Embryonic facial prominence (tissue), 1 donor: ENCODE data around the gene EGFLAM.

ENCODE experiments used
- DNase-seq: peaks from one replicate; pipeline ENCODE4 v3.0.0-alpha.2; 2016; ENCODE audit errors: extremely low spot score

Gene EGFLAM

DNA sequence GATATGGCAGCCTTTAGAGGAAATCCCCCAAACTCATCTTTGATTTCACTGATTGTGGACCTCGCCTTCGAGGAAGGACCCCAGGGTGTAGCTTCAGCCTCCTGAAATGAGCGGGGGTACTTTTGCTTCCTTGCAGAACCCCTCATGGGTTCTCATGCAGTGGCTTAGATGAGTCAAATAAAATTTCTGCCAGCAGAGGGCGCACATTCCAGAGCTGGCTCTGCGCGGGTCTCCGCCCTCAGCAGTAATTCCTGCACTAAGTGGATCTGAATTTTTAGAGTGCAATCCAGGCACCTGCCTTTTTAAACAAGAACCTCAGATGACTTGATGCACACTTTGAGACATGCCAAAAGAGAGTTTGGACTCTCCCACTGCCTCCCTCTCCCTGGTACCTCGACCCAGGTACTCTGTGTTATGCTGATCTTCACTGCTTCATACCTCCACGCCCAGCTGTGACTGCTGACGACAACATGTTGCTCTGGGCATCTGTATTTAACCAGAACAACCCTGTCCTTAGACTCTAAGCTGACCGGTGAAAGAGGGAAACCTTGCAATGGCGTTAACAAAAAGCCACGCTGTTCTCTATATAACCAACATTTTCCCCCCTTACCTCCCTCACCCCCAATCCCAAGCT lies 7.3 kb downstream of the EGFLAM start:
- DNase-seq, result no peak

DNA sequence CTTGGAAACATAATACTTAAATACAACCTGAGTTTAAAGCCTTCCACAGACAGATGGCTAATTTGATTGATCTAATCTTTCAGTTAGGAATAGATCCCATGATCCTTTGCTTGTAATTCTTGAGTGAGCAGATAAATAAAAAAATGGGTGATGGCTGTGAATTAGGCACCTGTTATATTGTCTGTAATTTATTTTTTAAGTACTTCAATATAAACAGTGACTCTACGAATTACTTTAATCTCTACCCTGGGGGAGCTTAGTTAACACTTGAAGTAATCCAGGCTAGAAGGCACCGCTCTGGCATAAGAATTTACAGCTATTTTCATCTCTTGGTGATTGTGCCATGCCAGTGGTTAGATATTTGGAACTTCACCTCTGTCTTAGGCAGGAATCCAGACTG lies 9.0 kb downstream of the EGFLAM start:
- no peak for DNase-seq

DNA sequence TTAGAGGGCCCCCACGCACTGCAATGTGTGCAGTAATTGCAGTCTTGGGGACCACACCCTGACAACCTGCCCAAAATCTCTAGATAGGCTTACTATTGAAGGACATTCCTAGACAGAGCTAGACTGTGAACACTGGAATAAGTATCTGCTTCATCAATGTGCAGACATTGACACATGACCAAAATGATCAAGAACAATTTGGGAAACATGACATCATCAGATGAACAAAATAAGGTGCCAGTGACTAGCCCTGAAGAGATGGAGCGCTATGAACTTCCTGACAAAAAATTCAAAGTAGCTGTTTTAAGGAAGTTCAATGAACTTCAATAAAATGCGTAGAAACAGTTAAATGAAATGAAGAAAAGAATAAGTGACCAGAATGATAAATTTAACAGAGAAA lies 15.3 kb downstream of the EGFLAM start:
- no peak for DNase-seq

DNA sequence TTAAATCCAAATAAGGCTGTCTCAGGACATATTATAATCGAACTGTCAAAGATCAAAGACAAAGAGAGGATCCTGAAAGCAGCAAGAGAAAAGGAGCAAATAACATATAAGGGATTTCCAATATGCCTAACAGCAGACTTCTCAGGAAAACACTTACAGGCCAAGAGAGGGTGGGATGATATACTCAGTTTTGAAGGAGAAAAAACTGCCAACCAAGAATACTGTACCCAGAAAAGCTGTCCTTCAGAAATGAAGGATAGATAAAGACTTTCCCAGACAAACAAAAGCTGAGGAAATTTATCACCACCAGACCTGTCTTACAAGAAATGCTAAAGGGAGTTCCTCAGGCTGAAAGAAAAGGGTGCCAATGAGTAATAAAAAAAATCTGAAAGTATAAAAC lies 16.0 kb downstream of the EGFLAM start:
- no peak for DNase-seq

DNA sequence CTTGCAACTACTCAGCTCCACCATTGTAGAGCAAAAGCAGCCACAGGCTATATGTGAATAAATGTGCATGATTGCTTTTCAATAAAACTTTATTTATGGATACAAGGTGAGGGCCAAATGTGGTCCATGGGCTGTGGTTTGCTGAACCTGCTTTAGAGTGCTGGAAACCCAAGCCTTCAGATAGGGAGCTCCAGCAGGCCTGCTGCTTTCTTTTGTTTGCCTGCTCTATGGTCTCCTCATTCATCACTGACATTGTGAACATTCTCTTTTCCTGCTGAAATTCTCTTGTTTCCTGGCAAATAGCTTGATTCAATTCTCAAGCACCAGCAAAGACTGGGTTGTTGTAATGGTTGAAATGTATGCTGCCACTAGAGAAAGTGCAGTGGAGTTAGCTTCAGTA lies 26.0 kb downstream of the EGFLAM start:
- DNase-seq, result no peak

DNA sequence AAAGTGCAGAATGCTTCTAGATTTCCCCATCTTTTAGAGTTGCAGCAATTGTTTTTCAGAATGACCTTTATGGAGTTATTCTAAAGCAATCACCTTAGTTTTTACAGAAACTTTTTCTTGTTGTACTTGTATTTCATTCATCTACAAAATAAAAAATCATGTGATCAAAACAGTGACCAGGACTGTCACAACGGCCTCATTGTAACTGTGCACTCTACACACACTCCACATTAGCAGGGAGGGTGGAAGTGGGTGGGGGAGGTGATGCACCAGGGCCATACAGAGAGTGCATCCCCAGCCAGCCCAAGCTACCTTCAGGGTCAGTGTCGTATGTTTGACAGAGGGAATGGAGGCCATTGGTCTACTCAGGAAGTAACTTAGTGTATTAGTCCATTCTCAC lies 26.9 kb downstream of the EGFLAM start:
- no peak for DNase-seq

DNA sequence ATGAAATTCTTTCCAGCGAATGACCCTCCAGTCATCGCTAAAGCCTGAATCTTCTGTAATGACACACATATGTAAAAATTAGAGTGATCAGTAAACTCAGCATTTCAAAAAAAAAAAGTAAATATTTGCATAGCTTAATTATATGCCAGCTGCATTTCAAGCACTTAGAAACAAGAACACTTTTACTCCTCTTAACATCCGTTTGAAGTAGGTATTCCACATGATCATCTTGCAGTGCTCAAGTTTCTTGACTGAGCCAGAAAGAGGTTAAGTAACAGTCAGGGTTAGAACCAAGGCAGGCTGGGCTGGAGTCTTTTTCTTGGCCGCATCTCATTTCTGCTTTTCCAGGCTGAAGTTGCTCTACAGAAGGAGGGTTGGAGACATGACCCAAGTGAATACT lies 27.6 kb downstream of the EGFLAM start:
- no peak for DNase-seq

DNA sequence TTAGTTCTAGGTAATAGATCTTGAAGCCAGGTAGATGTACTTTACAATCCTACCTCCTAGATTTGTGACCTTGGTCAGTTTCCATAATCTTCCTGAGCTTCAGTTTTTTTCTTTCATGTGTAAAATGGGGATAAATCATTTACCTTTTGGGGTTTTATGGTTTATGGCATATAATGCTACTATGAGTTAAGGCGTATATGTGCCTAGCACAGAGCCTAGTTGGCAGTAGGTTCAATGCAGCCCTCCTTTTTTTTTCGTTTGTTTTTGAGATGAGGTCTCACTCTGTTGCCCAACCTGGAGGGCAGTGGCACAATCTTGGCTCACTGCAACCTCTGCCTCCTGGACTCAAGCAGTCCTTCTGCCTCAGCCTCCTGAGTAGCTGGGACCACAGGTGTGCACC lies 28.8 kb downstream of the EGFLAM start:
- DNase-seq, result no peak

DNA sequence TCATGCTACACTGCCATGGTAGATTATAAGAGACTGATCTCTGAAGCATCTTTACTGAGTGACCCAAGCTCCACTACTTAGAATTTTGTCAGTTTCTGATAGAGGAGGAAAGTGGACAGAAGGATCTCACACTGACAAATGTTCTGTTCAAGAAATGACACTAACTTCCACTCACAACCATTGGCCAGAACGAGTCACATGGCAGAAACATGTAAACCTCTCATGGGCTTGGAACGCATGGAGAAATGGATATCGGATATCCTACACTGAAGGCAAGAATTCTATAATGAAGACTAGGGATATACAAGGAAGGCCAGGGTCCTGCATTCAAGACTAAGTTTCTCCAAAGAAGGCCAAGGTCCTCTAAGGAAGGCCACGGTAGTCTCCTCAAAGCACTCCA lies 31.1 kb downstream of the EGFLAM start:
- DNase-seq, result no peak

DNA sequence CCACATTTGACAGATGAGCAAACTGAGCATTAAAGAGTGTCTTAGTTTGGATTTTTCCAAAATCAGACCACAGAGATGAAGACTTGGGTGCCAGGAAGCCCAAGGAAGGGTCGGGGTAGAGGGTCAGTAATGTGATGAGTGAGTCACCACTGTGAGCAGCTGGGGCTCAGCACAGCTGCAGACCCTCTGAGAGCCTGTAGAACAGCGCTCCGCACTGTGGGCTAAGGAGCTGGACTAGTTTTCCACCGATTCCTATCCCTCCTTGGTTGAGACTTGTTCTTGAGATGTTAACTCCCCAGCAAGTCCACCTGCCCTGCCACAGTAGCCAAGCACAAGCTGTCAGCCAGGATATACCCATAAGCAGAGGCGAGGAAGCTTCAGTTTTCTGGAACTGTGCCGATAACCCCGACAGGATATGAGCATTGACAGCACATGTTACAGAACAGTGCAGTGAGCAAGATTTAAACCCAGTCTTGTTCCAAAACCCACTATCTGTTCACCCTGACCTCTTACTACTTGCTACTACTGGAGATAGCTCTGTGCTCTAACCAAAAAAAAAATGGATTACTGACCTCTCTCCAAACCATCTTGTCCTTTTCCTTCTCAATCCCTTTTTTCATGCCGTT lies 31.8 kb downstream of the EGFLAM start:
- DNase-seq, result no peak

DNA sequence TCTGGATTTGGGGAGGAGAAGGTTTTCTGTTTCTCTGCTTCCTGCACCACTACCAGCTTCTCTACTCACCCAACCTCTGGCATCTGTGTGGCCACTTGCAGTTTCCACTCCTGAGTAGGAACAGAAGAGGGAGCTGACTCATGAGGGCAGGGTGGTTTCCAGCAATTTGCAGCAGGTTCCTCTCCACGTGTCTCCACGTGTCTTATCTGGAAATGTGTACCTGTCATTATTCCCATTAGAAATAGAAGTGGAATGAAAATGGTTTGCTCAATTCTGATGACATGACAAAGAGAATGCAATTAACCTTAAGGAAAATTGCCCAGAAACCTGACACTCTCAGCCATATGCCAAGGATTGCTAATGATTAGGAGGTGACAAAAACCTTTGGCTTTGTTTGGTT lies 33.0 kb downstream of the EGFLAM start:
- DNase-seq, result no peak

DNA sequence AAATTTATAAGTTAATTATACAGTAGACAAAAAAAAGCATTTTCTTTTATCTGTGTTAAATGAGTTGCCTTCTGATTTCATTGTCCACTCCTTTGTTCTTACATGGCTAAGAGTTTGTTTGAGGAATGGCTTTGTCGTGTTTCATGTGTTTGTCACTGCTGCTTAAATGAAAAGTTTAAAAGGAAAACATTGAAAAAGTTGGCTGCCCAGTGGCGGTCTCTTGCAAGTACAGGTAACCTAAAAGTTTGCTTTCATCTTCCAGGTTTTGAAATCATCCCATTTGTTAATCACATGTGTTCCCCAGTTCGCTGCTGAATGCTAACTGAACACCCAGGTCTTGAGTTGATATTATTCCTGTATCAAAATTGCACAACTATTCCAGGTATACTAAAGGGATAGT lies 33.9 kb downstream of the EGFLAM start:
- DNase-seq, result no peak

DNA sequence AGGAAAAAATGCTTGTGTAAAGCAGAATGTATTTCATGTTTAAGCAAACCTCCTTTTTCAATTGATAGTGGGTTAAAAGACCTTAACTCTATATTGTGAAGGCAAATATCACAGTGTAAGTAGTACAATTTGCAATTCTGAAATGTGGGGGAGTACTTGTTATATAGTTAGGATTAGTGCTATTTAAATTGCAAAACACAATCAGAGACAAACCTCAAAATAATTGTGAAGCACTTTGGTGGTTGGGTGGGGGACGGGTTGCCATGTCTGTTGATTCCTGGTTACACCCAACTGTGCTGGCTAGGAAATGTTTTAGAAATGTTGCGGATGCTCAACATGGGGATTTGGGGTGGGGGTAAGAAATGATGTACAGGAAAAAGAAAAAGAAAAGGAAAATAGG lies 37.4 kb downstream of the EGFLAM start:
- no peak for DNase-seq

DNA sequence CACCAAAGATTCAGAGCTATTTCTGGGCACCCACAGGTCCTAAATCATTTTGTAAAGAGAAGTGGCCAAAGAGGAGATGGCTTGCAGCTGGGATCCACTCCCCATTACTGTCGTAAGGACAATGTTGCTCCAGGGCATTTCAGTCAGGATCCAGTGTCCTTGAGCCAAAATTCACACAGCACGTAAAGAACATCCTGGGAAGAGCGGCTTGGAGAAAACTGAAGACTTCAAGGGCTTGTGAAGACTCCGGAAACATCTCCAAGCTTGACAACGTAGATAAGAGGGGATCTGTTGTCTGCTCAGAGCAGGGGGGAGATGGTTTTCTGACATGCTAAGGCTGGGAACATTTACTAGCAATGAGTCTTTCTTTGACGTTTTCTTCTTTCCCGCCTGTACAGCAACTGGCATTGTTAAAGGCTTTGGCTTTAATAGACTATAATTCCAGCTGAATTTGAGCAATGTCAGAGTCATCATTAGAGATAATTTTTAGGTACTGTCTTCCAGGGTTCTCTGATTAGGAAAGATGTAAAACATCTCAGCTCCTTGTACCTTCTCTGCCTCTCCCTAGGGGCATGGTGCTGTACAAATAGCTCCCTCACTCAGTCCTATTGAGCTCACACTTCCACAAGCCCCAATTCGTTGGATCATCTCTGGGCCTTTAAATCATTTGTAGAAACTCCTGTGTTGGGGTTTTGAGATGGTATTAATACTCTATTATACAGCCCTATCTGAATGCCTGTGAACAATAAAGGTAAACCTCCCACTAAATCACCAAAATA lies 39.7 kb downstream of the EGFLAM start:
- no peak for DNase-seq

DNA sequence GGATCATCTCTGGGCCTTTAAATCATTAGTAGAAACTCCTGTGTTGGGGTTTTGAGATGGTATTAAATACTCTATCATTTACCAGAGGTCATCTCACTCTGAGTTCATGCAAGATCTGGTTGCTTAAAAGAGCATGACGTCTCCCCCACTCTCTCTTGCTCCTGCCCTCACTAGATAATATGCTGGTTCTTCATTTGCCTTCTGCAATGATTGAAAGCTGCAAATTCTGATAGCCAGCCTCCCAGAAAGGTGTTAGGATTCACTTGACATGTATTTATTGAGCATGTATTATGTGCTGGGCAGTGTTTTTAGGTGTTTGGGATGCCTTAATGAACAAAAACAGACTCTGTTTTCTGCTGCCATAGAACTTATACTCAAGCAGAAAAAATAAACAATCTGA lies 41.2 kb downstream of the EGFLAM start:
- DNase-seq, result no peak

DNA sequence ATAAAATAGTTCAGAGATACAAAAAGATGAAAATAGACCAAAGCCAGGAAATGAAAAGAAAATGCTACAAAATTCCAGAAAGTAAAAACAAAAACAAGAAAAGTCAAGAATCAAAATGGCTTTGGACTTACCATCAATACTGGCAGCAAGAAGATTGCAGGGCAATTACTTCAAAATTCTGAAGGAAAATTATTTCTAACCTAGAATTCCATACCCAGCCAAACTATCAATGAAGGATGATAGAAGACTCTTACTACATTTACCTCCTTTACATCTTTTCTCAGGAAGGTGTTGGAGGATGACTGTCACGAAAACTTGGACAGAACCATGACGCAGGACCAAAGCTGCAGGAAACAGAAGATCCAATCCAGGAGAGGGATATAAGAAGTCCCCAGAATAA lies 46.8 kb downstream of the EGFLAM start:
- no peak for DNase-seq

DNA sequence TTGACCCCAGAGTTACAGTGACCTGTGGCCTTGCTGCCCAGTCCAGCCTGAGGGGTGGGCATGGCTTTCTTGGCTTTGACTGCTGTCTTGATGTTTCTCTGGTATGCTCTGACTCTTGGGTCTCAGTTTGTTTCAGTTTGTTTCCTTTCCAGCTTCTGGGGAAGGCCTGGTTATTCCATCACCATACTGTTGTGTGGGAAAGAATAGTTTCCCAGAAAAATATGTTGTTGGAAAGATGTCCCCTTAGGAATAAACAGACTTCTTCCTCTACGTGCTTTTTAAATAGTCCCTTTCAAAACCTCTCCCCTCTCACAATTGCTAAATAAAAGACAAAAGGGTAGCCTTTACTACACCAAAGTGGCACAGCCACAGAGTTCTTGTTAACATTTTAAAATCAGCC lies 49.5 kb downstream of the EGFLAM start:
- no peak for DNase-seq

DNA sequence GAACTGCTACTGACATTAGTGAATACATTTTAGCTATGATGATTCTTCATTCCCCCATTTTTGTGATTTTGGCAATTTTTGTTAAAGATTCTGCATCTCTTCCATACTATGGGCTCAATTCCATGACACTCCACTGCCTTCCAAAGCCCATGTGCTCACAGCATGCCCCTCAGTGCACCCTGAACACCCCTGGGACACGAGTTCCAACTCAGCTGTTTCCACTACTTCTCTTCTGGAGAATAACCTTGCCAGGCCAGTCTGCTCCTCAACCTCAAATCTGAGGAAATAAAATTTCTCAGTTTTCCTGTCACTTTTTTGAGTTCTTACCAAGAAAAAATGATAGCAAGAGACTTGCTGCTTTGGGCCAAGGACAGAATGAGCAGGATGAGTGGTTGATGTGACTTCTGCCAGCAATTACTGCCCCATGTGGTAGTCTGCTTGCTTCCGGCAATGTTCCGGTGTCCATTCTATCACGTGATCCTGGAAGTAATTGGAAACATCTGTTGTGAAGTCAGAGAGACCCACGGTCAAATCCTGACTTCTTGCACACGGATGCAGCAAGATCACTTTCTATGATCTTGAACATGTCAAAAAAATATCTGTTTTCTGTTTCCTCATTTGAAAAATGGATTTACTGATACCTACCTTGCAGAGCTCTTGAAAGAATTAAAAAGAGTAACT lies 58.3 kb downstream of the EGFLAM start:
- no peak for DNase-seq

DNA sequence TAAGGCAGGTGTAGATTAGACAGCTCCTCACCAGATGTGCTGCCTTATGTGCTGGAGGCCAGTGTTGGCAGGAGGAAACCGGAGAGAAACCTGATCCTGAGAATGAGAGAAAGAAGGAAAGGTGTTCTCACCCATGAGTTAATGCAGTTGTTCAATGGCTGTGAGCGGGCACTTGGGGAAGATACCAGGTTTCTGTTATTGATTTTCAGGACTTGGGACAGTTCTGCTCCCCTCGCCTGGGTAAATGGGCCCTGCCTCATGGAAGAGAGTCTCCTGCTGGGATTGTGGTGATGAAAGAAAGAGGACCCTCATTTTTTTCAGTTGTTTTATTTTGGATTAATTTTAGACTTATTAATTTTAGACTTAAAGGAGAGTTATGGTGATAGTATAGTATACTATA lies 59.5 kb downstream of the EGFLAM start:
- no peak for DNase-seq

DNA sequence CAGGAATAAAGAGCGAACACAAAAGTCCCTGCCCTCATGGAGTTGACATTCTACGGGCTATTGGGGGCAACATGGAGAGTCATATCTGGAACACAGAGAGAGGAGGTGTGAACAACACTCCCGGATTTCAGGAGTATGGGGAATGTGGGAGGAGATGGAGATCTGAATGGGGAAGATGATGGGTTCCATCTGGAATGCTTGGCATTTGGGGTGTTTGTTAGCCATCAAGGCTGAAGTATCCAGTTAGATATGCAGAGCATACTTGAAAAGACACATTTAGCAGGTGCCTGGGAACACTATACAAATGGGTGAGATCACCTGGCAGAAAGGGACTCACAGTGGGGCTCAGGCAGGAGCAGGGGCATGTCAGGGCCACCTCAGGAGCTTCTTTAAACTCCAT lies 61.1 kb downstream of the EGFLAM start:
- DNase-seq, result no peak

DNA sequence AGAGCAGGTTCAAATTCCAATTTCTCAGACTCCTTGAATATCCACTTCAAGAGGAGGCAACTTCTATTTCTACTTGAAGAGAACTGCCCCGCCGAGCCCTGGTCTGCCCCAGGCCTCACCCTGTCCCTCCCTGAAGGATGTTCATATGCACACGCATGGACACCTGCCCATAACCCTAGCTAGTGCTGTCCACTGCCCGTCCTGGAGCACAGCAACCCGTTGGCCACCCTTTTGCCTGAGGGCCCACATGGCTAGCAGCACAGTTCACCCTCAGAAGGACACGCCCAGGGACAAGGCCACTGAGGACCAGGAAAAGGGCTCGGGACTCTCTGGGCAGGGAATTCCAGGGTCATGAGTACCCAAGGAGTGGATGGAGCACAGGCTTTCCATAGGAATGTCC lies 63.6 kb downstream of the EGFLAM start:
- no peak for DNase-seq

DNA sequence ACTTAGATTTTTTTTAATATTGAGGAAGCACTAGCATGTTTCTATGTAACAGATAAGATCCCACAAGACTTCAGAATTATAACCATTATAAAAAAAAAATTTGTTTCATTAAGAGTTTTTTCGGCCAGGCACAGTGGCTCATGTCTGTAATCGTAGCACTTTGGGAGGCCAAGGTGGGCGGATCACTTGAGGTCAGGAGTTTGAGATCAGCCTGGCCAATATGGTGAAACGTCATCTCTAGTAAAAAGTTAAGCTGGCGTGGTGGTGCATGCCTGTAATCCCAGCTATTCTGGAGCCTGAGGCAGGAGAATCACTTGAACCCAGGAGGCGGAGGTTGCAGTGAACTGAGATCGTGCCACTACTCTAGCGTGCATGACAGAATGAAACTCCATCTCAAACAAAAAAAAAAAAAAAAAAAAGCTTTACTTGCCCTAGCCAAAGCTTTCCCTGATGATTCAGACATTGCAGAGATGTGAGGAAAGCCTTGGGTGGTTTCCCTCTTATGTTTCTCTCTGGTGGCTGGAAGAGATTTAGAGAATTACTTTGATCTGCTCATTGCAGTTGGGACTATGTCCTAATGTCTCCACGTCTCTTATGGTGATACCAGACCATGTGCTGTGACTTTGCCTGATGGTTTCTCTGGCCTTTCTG lies 65.4 kb downstream of the EGFLAM start:
- DNase-seq, result no peak
